Stimulated activated CD8-positive, alpha-beta memory T cell treated with anti-CD3 and anti-CD28 coated beads, Interleukin-4, amount 100 ng/mL, for 48 hours (primary cell): ENCODE measurements around the gene PROK2.

Experiments used
- DNase-seq: peaks from one replicate; pipeline ENCODE4 v3.0.0-alpha.2; 2020

The PROK2 gene

GRCh38 chr3:71784914-71785531 lies at the start of gene PROK2:
TSS of gene PROK2 (minus strand) at chr3:71785148. CDS start at chr3:71785052, 96 bp downstream.
- DNase-seq, result peak; percentile 53

GRCh38 chr3:71831599-71831998 lies 46.7 kb upstream of the PROK2 start:
- no peak for DNase-seq

GRCh38 chr3:71825551-71826283 lies 40.8 kb upstream of the PROK2 start:
- DNase-seq, result no peak

GRCh38 chr3:71821116-71821515 lies 36.2 kb upstream of the PROK2 start:
- no peak for DNase-seq

- DNase-seq, result no peak
Observed at GRCh38 chr3:71817262-71817661, 32.3 kb upstream of the PROK2 start.

GRCh38 chr3:71816767-71817156 lies 31.8 kb upstream of the PROK2 start:
- DNase-seq, result no peak

GRCh38 chr3:71815340-71816067 lies 30.6 kb upstream of the PROK2 start:
- DNase-seq, result no peak

GRCh38 chr3:71813704-71814103 lies 28.8 kb upstream of the PROK2 start:
- no peak for DNase-seq

GRCh38 chr3:71813073-71813472 lies 28.1 kb upstream of the PROK2 start:
- DNase-seq, result no peak

GRCh38 chr3:71810056-71810455 lies 25.1 kb upstream of the PROK2 start:
- DNase-seq, result no peak

- DNase-seq, result no peak
Observed at GRCh38 chr3:71809321-71810026, 24.5 kb upstream of the PROK2 start.

- DNase-seq, result no peak
Observed at GRCh38 chr3:71806736-71807135, 21.8 kb upstream of the PROK2 start.

GRCh38 chr3:71805691-71806090 lies 20.7 kb upstream of the PROK2 start:
- no peak for DNase-seq

GRCh38 chr3:71805199-71805598 lies 20.3 kb upstream of the PROK2 start:
- DNase-seq, result no peak

GRCh38 chr3:71803248-71803647 lies 18.3 kb upstream of the PROK2 start:
- DNase-seq, result no peak

GRCh38 chr3:71801986-71802385 lies 17.0 kb upstream of the PROK2 start:
- DNase-seq, result no peak

- DNase-seq, result no peak
Observed at GRCh38 chr3:71800023-71800422, 15.1 kb upstream of the PROK2 start.

- no peak for DNase-seq
Observed at GRCh38 chr3:71797455-71797854, 12.5 kb upstream of the PROK2 start.

- no peak for DNase-seq
Observed at GRCh38 chr3:71796290-71796689, 11.3 kb upstream of the PROK2 start.

- DNase-seq, result no peak
Observed at GRCh38 chr3:71791634-71792033, 6.7 kb upstream of the PROK2 start.

GRCh38 chr3:71789922-71790321 lies 5.0 kb upstream of the PROK2 start:
- DNase-seq, result no peak

GRCh38 chr3:71787851-71788405 lies 3.0 kb upstream of the PROK2 start:
- no peak for DNase-seq

GRCh38 chr3:71786551-71786950 lies 1.6 kb upstream of the PROK2 start:
- DNase-seq, result no peak
